Measurements from ENCODE around the gene GAB2.
"Not testable (repeated sequence)": the region's sequence is repeated elsewhere in the genome, so short reads cannot be mapped to it uniquely, and the experiment has no call there.

DNA sequence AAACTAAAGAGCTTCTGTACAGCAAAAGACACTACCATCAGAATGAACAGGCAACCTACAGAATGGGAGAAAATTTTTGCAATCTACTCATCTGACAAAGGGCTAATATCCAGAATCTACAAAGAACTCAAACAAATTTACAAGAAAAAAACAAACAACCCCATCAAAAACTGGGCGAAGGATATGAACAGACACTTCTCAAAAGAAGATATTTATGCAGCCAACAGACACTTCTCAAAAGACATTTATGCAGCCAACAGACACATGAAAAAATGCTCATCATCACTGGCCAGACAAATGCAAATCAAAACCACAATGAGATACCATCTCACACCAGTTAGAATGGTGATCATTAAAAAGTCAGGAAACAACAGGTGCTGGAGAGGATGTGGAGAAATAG is 60.2 kb downstream of the GAB2 start:
- TF ChIP-seq, protein P1, sequence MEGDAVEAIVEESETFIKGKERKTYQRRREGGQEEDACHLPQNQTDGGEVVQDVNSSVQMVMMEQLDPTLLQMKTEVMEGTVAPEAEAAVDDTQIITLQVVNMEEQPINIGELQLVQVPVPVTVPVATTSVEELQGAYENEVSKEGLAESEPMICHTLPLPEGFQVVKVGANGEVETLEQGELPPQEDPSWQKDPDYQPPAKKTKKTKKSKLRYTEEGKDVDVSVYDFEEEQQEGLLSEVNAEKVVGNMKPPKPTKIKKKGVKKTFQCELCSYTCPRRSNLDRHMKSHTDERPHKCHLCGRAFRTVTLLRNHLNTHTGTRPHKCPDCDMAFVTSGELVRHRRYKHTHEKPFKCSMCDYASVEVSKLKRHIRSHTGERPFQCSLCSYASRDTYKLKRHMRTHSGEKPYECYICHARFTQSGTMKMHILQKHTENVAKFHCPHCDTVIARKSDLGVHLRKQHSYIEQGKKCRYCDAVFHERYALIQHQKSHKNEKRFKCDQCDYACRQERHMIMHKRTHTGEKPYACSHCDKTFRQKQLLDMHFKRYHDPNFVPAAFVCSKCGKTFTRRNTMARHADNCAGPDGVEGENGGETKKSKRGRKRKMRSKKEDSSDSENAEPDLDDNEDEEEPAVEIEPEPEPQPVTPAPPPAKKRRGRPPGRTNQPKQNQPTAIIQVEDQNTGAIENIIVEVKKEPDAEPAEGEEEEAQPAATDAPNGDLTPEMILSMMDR (IDR thresholded peaks at IDR 0.05), result not testable (repeated sequence)
- TF ChIP-seq POLR2A (IDR thresholded peaks at IDR 0.05), result not testable (repeated sequence)

All from tibial nerve (tissue), 3 donors.